ENCODE data around the gene MBL2.

MBL2 gene

GRCh38 chr10:52739380-52740154, 33.0 kb downstream of the MBL2 start:
- DNase-seq = no peak

GRCh38 chr10:52738951-52739350, 33.6 kb downstream of the MBL2 start:
- DNase-seq = no peak

- no peak for DNase-seq
Measured at GRCh38 chr10:52729271-52730104, 43.1 kb downstream of the MBL2 start.

GRCh38 chr10:52720018-52720417, 52.6 kb downstream of the MBL2 start:
- DNase-seq = no peak
